GM21737 (cell line): ENCODE measurements around the gene EVI5L.
A peak's percentile ranks its signal among the peaks of the same experiment; 100 is the strongest.
"Not testable (repeated sequence)": the region's sequence is repeated elsewhere in the genome, so short reads cannot be mapped to it uniquely, and the experiment has no call there.

Experiments used
- ATAC-seq: cut with Tn5 transposase; IDR thresholded peaks from one replicate; pipeline ENCODE4 v1.9.1; 2021; ENCODE audit warnings: mild to moderate bottlenecking, moderate library complexity; ENCODE audit not compliant: unreplicated experiment

Gene EVI5L

DNA sequence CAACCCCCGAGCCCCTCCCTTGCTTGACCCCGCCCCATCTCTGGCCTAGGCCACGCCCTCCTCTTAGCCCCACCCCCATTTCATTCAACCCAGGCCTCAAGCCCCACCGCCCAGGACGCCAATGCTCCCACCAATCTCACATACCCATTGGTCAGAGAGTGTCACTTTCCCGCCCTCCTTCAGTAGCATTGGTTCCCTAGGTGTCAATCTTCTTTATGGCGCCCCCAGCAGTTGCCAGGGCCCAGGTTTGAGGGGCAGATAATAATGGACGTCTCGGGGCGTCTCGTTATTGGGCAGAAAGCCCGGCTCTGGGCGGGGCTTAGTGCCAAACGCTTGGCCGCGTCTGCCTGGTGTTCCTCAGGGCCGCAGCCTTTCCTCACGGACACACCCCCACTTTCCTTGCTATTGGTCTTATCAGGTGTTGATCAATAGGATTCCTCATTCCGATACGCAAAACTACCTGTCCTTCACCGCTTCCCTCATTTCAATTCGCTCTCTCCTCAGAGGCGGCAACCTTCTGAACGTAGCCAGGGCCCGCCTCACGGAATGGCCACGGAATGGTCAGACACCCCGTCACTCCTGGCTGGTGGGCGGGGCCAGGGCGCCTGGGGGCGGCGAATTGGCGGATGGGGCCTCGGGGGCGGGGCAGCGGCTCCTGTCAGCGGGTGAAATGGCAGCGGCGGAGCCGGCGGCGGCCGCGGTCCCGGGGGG lies at the start of gene EVI5L:
TSS of gene EVI5L (plus strand) at position 658 of the 711 bp plus-strand sequence. CDS start 16,325 bp downstream, outside the sequence.
- peak; percentile 81 for ATAC-seq

DNA sequence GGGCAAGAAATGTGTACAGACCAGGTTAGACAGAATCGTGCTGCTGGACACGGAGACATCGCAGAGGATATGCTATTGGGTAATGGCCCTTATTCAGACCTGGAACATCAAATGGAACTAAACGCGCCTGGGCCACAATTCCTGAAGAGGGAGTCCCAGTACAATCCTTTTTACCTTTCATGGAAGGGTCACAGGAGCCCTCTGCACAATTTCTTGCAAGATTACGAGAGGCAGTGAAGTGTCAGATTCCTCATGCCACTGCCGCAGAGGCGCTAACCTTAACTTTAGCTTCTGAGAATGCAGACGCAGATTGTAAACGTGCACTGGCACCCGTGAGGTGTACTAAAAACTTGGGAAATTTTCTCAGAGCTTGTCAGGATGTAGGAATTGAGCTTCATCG lies 48.9 kb upstream of the EVI5L start:
- no peak for ATAC-seq

DNA sequence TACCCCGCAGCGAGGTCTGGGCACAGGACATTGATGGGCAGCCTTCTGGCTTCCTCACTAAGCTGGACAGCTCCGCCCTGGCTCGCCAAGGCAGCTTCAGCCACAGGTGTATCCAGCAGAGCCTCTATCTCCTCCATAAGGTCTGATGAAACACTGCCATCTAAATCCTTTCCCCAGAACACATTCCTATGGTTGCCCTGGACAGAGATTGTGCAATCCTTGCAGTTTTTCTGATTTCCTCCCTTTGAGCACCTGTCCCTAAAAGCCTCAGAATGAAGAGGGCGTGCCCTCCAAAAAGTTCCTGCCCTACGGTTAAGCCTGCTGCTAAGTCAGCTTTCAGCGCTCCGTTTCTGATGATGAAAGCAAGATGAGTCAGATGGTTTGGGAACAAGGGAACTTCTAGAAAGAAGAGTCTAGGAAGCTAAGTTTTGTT lies 46.0 kb upstream of the EVI5L start:
- no peak for ATAC-seq

DNA sequence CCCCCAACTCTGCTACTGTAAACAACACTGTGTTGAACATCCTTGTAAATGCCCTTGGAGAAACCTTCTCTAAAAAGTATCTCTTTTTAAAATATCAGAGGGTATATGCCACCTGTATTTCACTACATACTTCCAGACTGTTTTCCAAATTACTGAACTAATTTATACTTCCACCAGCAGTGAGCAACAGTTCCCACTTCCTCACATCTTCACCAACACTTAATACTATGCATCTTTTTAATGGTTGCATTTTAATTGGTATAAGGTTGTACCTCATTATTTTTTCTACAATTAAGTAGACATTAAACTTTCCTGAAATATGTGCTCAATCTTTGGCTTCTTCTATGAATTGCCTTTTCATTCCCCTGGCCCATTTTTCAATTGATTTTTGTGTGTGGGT lies 45.2 kb upstream of the EVI5L start:
- no peak for ATAC-seq

DNA sequence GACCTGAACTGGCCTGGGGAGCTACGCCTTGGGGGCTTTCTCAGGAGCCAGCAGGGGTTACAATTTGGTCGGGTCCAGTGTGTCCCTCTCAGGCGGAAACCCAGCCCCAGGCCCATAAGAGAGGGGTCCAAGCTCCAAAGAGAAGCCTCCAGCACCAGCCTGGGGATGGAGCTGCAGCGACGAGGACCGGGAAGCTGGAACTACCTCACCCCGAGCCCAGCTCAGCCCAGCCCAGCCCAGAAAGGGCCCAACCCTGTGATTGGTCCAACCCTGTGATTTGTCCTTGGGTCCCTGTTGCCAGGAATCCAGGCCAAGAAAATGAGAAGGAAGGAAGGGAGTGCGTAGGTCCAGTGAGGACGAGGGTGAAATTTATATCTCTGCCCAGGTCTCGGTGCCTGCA lies 42.9 kb upstream of the EVI5L start:
- no peak for ATAC-seq

DNA sequence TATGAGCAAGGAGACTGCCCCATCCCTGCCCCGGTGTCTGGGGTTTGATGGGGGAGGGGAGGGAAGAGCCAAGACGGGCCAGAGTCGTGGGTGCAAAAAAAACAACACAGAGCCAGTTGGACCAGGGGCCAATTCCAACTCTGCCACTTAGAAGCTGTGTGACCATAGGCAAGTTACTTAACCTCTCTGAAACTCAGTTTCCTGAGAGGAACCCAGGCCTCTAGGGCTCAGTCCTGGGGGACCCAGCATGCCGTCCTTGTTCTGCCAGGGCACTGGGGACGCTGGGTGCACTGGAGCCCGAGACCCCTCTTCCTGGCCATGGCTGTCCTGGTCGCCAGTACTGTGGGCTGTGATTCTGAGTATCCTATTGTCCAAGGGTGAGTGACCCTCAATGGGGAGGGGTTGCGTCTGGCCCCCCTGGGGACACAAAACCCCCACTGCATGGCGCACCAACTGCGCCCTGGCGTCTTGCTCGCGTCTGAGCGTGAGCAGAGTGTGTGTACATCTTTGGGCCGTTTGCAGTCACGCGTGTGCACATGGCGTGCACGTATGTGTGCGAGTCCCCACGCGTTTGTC lies 42.3 kb upstream of the EVI5L start:
- ATAC-seq, result no peak

DNA sequence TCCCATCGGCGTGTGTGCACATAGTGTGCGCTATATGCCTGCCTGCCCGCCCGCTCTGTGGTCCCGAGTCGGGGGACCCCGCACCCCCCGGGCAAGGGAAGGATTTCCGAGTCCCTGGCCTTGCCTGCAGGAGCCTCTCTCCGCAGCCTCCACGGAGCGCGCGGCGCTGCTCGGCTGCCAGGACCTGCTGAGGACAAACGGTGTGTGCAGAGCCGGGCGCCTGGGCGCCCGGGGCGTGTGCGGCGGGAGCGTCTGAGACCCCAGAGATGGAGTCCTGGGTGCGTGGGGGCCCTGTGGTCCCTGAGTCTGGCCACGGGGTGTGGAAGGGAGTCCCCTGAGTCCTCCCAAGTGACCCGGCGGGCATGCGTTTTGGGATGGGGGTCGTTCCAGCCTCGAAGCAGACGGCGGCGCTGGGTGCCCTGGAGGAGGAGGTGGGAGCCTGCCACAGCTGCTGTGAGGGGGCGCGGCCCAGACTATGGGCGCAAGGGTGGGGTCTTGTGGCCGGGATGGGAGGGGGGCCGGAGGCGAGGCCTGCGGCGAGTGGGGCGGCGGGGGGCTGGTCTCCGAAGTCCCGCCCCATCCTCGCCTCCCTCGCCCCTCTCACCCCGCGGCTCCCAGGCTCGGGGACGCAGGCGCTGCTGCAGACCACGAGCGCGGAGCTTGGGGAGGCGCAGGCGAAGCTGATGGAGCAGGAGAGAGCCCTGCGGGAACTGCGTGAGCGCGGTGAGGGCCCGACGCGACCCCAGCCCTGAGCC lies 41.7 kb upstream of the EVI5L start:
- ATAC-seq, result no peak

DNA sequence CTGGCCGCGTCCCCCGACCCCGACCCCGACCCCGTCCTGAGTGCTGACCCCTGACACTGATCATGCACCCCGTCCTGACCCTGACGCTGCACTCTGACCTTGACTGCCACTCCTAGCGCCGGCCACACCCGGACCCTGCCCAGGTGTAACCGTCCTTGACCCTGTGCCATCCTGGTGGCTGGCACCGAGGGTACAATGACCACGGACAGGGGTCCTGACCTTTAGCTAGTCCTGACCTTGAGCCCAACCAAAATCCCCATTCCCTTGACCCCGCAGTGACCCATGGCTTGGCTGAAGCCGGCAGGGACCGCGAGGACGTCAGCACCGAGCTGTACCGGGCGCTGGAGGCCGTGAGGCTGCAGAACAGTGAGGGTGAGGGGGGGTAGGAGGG lies 41.1 kb upstream of the EVI5L start:
- no peak for ATAC-seq

DNA sequence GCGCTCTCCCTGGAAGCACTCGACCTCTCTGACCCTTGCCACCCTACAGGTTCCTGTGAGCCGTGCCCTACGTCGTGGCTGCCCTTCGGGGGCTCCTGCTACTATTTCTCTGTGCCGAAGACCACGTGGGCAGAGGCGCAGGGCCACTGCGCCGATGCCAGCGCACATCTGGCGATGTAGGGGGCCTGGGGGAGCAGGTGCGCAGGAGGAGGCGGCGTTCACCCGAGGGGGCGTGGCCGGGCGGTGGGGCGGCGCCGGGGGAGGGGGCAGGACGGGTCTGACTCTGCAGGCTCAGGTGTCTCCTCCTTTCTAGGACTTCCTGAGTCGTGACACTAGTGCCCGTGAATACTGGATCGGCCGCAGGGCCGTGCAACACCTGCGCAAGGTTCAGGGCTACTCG lies 40.6 kb upstream of the EVI5L start:
- no peak for ATAC-seq

DNA sequence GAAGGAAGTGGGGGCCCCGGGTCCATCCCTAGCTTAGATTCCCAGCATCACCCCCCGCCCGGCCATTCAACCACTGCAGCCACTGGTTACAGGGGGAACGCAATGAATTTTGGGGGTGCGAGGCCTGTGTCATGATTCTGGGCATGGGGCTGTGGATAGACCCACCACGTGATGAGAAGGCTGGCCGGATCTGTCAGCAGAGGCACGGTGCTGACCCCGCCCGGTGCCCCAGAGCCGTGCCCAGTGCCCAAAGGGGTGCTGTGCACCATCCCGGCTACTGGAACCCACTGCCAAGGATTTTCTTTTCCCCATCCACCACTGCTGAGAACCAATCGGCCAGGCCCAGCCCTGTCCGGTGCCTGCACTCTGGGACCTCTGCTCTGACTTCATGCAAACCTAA lies 39.6 kb upstream of the EVI5L start:
- ATAC-seq, result no peak

DNA sequence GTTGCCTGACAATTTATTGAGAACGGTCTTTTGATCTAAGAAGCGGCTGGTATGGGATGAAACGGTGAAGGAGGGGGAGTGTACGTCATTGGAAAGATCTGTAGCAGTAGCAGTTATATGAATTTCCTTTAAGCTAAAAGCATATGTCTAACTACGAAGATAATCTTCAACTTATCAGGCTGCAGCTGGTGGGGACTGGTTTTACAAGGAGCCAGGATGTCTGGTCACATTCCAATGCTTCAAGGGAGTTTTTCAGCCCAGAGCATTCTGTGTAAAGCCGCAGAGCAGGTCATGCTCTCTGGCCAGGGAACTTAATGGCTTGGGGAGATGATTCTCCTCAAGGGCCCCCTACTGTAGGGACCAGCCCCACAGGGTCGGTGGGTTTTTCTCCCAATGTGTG lies 37.7 kb upstream of the EVI5L start:
- no peak for ATAC-seq

DNA sequence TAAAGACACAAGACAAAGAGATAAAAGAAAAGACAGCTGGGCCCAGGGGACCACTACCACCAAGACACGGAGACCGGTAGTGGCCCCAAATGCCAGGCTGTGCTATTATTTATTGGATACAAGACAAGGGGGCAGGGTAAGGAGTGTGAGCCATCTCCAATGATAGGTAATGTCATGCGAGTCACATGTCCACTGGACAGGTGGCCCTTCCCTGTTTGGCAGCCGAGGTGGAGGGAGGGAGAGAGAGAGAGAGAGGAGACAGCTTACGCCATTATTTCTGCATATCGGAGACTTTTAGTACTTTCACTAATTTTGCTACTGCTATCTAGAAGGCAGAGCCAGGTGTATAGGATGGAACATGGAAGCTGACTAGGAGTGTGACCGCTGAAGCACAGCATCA lies 37.3 kb upstream of the EVI5L start:
- not testable (repeated sequence) for ATAC-seq

DNA sequence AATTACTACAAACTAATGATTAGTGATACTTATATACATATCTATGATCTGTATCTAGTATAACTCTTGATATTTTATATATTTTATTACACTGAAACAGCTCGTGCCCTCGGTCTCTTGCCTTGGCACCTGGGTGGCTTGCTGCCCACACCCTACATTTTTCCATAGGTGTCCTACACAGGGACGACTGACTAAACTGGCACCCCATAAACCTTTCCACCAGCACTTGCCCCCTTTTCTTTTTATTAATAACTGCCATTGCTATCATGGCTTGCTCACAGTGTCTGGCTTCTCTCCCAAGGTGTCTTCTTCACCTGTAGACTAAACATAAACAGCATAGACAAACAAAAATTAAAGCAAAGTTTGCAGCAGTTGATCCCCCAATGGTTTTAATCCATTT lies 36.5 kb upstream of the EVI5L start:
- no peak for ATAC-seq

DNA sequence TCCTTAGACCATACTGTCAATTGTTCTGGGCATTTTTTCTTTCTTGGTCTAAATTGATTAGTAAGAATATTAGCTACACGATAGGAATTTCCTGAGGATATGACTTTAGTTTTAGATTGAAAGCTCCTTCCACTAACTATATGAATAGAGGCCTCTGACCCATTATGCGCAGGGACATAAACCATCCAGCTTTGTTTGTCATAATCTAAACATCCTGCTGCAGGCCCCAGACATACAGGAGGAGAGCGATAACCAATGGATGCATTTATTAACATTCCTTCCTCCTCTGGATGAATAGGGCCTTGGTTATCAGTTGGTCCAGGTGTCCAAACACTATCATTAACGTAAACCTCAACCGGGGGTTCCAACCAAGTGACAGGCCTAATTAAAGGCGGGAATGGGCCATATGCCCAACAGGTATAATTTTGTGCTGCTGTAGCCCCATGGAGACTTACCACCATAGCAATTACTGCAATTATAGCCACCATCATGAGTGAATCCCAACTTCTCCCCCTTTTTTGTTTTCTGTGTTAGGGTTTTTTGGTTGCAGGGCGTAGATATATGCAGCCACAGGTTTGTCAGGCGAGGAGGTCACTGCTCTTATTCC lies 34.4 kb upstream of the EVI5L start:
- no peak for ATAC-seq

DNA sequence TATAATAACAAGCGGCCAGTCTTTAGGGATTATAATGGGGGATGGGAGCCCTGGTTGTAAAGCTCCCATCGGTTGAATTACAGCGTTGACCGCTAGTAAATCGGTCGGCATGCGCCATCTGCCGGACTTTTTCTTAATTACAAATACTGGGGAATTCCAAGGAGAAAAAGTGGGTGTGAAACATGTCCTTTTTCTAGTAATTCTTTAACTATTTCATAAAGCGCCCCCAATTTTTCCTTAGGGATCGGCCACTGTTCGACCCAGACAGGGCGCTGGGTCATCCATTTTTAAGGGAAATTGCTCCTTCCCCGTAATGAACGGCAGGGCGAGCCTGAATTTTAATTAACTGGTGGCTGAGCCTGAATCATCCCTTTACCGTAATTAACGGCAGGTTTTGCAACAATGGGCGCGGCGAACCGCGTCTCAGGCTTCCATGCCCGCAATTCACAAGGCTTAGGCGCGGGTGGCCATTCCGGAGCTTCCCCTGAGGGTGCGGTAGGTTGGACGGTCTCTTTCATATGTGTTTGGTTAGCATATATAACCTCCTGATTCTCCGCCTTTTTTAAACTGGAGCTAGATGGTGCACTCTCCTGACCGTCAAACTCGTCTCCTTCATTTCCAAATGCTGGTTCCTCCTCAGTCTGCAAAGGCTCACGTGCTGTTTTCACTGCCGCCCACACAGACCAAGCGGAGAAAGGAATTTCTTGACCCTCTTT lies 30.2 kb upstream of the EVI5L start:
- no peak for ATAC-seq

DNA sequence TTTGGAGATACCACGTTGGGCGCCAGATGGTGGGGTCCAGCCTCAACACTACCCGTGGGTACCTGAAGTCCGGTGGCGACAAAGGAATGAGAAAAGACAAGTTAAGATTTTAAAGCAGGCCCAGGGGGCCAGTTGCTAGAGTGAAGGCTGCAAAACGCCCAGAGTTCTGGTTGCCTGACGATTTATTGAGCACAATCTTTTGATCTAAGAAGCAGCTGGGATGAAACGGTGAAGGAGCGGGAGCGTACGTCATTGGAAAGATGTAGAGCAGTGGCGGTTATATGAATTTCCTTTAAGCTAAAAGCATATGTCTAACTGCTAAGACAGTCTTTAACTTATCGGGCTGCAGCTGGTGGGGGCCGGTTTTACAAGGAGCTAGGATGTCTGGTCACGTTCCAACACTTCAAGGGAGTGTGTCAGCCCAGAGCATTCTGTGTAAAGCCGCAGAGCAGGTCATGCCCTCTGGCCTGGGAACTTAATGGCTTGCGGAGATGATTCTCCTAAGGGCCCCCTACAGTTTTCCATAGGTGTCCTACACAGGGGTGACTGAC lies 28.9 kb upstream of the EVI5L start:
- ATAC-seq, result no peak

DNA sequence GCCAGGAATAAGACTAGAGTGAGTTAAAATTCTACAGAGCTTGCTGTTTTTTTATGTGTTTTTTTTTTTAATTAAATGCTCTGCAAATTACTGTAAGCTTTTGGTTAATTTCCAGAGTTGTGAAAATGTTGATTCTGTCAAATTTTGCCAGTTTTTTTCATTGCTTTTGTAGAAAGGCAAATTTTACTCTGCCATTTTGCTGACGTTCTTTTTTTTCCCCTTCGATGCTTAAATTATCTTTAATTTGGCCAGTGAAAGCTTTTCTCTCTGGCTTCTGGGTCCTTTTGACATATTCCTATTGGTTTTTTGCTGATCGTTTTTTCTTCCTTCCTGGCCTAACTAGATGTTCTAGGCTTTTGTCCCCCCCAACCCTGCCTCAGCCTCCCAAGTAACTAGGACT lies 23.8 kb upstream of the EVI5L start:
- ATAC-seq, result no peak

DNA sequence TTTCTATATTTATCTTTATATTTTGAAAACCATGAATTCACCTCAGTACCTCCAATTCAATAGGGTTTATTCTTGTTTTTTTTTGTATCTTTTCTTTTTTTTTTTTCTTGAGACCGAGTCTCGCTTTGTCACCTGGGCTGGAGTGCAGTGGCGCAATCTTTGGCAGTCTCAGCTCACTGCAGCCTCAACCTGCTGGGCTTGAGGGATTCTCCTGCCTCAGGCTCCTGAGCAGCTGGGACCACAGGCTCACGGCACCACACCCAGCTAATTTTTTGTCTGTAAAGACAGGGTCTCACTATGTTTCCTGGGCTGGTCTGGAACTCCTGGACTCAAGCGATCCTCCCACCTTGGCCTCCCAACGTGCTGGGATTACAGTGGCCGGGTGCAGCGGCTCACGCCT lies 23.1 kb upstream of the EVI5L start:
- no peak for ATAC-seq

DNA sequence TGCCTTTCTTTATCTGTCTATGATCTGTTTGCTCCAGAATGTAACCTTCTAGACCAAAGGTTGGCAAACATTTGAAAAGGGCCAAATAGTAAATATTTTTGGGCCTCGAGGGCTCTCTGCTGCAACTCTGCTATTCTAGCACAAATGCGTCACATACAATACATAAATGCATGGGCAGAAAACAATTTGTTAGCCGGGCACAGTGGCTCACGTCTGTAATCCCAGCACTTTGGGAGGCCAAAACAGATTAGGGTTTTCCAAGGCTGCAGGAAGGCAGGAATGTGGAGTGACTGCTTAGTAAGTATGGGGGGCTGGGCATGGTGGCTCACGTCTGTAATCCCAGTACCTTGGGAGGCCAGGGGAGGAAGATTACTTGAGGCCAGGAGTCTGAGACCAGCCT lies 21.9 kb upstream of the EVI5L start:
- ATAC-seq, result no peak

DNA sequence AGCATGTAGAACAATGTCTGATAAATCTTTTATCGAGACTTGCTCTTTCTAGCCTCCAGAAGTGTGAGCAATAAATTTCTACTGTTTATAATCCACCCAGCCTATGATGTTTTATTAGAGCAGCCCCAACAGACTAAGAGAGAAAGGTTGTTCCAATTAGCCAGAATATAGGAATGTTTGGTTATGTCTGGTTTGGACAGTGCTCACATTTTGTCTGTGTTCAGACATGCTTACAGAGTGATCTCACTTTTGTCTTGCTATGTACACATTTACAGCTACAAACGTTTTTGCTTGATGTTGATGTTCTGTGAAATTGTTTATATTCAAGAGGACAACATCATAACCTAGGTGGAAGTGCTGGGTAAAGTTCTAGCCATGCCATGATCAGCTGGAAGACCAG lies 18.0 kb upstream of the EVI5L start:
- no peak for ATAC-seq

DNA sequence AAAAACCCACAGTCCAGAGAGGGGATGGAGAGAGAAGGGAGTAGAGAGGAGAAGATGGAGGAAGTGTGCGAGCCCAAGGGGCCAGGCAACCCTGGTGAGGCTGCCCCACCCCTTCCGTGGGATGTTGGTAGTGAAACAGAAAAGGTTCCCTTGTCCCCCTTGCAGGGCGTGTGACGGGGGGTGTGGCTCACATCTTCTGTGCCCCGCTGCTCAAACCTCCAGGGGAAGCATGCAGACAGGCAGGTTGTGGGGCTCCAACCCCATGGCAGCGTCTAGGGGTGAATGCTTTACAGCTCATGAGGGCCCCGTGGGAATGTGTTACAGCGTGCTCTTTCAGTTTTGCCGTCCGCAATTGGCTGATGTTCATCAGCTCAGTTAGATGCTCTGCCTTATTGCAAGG lies 14.7 kb upstream of the EVI5L start:
- no peak for ATAC-seq
